Measurements from ENCODE around the gene SND1.

The SND1 gene

GRCh38 chr7:128022631-128023532 is 370.9 kb downstream of the SND1 start:
- no peaks in the 10 kb centered on the region for H3K27me3 ChIP-seq (ENCODE audit: control insufficient read depth, low read length)
- H4K20me1 ChIP-seq (ENCODE audit: control insufficient read depth, insufficient read depth, low read depth, low read length), result no peaks in the 10 kb centered on the region
- TF ChIP-seq EZH2phosphoT487 (IDR thresholded peaks at IDR 0.05; ENCODE audit: borderline replicate concordance, low read length), result no peak
- no peak for TF ChIP-seq CTCF (IDR thresholded peaks at IDR 0.05; ENCODE audit: low read depth, low read length, poor library complexity, severe bottlenecking)
- peaks cover under 1% of the 10 kb centered on the region; the same call in 1 of the 2 replicates for H3F3A ChIP-seq (ENCODE audit: control insufficient read depth, insufficient read depth)
- no peaks in the 10 kb centered on the region for H3K9me2 ChIP-seq (replicated peaks; ENCODE audit: control insufficient read depth, low read length)
- peaks cover 20% of the 10 kb centered on the region for H3K36me3 ChIP-seq (ENCODE audit: control insufficient read depth, low read length)
- H3K9me3 ChIP-seq (ENCODE audit: control insufficient read depth, insufficient read depth, low read length), result no peaks in the 10 kb centered on the region
- H3K79me2 ChIP-seq (ENCODE audit: control insufficient read depth, low read length), result no peaks in the 10 kb centered on the region
- H3K4me1 ChIP-seq (ENCODE audit: control insufficient read depth, low read length), result peaks cover 11% of the 10 kb centered on the region
- no peak overlapping the region for H3K4me3 ChIP-seq (ENCODE audit: low read length)
- no peak overlapping the region for H3K4me2 ChIP-seq (ENCODE audit: low read length)
- H3K27ac ChIP-seq (ENCODE audit: low read depth, low read length), result no peak overlapping the region

- Histone ChIP-seq H3K9me2 (replicated peaks; ENCODE audit: control insufficient read depth, low read length) (no peaks in the 10 kb centered on the region), H3K27ac (ENCODE audit: low read depth, low read length) (no peak overlapping the region), H3K4me1 (ENCODE audit: control insufficient read depth, low read length) (peaks cover 11% of the 10 kb centered on the region), H3K27me3 (ENCODE audit: control insufficient read depth, low read length) (no peaks in the 10 kb centered on the region), H3K79me2 (ENCODE audit: control insufficient read depth, low read length) (no peaks in the 10 kb centered on the region), H3K36me3 (ENCODE audit: control insufficient read depth, low read length) (peaks cover 25% of the 10 kb centered on the region), H3K4me3 (ENCODE audit: low read length) (no peak overlapping the region), H3F3A (ENCODE audit: control insufficient read depth, insufficient read depth) (peaks cover 4% of the 10 kb centered on the region; the same call in 1 of the 2 replicates), H3K4me2 (ENCODE audit: low read length) (no peak overlapping the region), H4K20me1 (ENCODE audit: control insufficient read depth, insufficient read depth, low read depth, low read length) (peaks cover 6% of the 10 kb centered on the region; the same call in 1 of the 2 replicates), H3K9me3 (ENCODE audit: control insufficient read depth, insufficient read depth, low read length) (no peaks in the 10 kb centered on the region)
- TF ChIP-seq CTCF (IDR thresholded peaks at IDR 0.05; ENCODE audit: low read depth, low read length, poor library complexity, severe bottlenecking) (no peak), EZH2phosphoT487 (IDR thresholded peaks at IDR 0.05; ENCODE audit: borderline replicate concordance, low read length) (no peak)
Measured at GRCh38 chr7:128024151-128024550, 372.2 kb downstream of the SND1 start.

GRCh38 chr7:128025380-128025779 is 373.4 kb downstream of the SND1 start:
- H3K79me2 ChIP-seq (ENCODE audit: control insufficient read depth, low read length), result no peaks in the 10 kb centered on the region

More at GRCh38 chr7:128025380-128025779, 373.4 kb downstream of the SND1 start:
- TF ChIP-seq CTCF (IDR thresholded peaks at IDR 0.05; ENCODE audit: low read depth, low read length, poor library complexity, severe bottlenecking), result no peak
- no peak for TF ChIP-seq EZH2phosphoT487 (IDR thresholded peaks at IDR 0.05; ENCODE audit: borderline replicate concordance, low read length)
- H3K4me2 ChIP-seq (ENCODE audit: low read length), result no peak overlapping the region
- peaks cover 23% of the 10 kb centered on the region for H3K36me3 ChIP-seq (ENCODE audit: control insufficient read depth, low read length)
- H3K9me3 ChIP-seq (ENCODE audit: control insufficient read depth, insufficient read depth, low read length), result no peaks in the 10 kb centered on the region
- no peaks in the 10 kb centered on the region for H3K27me3 ChIP-seq (ENCODE audit: control insufficient read depth, low read length)
- peaks cover 4% of the 10 kb centered on the region; the same call in 1 of the 2 replicates for H3F3A ChIP-seq (ENCODE audit: control insufficient read depth, insufficient read depth)
- no peak overlapping the region for H3K4me3 ChIP-seq (ENCODE audit: low read length)
- H4K20me1 ChIP-seq (ENCODE audit: control insufficient read depth, insufficient read depth, low read depth, low read length), result peaks cover 6% of the 10 kb centered on the region; the same call in 1 of the 2 replicates
- peaks cover 14% of the 10 kb centered on the region for H3K4me1 ChIP-seq (ENCODE audit: control insufficient read depth, low read length)
- no peaks in the 10 kb centered on the region for H3K9me2 ChIP-seq (replicated peaks; ENCODE audit: control insufficient read depth, low read length)
- H3K27ac ChIP-seq (ENCODE audit: low read depth, low read length), result no peak overlapping the region
